Spleen (tissue), 11 donors: ENCODE data around the gene UBE4A. TPM values are rescaled to one million over a fixed set of nuclear protein-coding genes. Genes with fewer than 3 reads are reported as not detected.

ENCODE experiments used
- DNase-seq: peaks from one replicate; pipeline ENCODE4 v3.0.0-alpha.2; 2020
- H3K27ac ChIP-seq, 8 donors: fragments of 200-600 bp; sonication (generic) in 7 of 8; 1 replicate in 4 of 8; 2 replicates in 4 of 8; pipeline versions ENCODE4 v1.5.0 to v1.8.0; 2016 to 2021; ENCODE audit warnings: inconsistent platforms in 4 of 8, mild to moderate bottlenecking in 4 of 8, moderate library complexity in 1 of 8
- H3K27me3 ChIP-seq, 7 donors: fragments of 200-600 bp; sonication (generic) in 6 of 7; replicated peaks in 1 of 7; 1 replicate in 4 of 7; 2 replicates in 3 of 7; pipeline versions ENCODE4 v1.5.0 to v1.8.0; 2016 to 2021; ENCODE audit warnings: inconsistent platforms in 3 of 7, mild to moderate bottlenecking in 1 of 7
- H3K36me3 ChIP-seq, 6 donors: fragments of 200-600 bp; sonication (generic) in 5 of 6; 1 replicate in 4 of 6; 2 replicates in 2 of 6; pipeline versions ENCODE4 v1.5.0 to v1.8.0; 2016 to 2021; ENCODE audit warnings: inconsistent platforms in 2 of 6
- H3K4me1 ChIP-seq, 6 donors: fragments of 200-600 bp; sonication (generic) in 5 of 6; 1 replicate in 3 of 6; 2 replicates in 3 of 6; pipeline versions ENCODE4 v1.5.0 to v1.8.0; 2016 to 2021; ENCODE audit warnings: inconsistent platforms in 3 of 6
- H3K4me3 ChIP-seq, 8 donors: fragments of 200-600 bp; sonication (generic) in 7 of 8; 1 replicate in 4 of 8; 2 replicates in 4 of 8; pipeline versions ENCODE4 v1.5.0 to v1.8.0; 2016 to 2021; ENCODE audit warnings: inconsistent platforms in 4 of 8, mild to moderate bottlenecking in 4 of 8, moderate library complexity in 2 of 8
- H3K9me3 ChIP-seq, 8 donors: fragments of 200-600 bp; sonication (generic) in 7 of 8; 1 replicate in 4 of 8; 2 replicates in 4 of 8; pipeline versions ENCODE4 v1.5.0 to v1.8.0; 2016 to 2021; ENCODE audit warnings: inconsistent platforms in 4 of 8
- CTCF ChIP-seq, 11 experiments: fragments of 200-600 bp in 7 of 11; fragments of 450-650 bp in 4 of 11; sonication (generic) in 4 of 11; IDR thresholded peaks in 8 of 11; conservative IDR thresholded peaks in 3 of 11; 1 replicate in 7 of 11; 2 replicates in 4 of 11; pipeline versions ENCODE4 v1.4.0 to v1.8.0; 2016 to 2021; ENCODE audit warnings: antibody characterized with exemption in 11 of 11, inconsistent platforms in 4 of 11, mild to moderate bottlenecking in 1 of 11
- POLR2A ChIP-seq, 3 donors: fragments of 450-650 bp; IDR thresholded peaks; one replicate each; pipeline ENCODE4 v1.5.1; 2017; ENCODE audit warnings: antibody characterized with exemption in 3 of 3, mild to moderate bottlenecking in 1 of 3
- POLR2AphosphoS5 ChIP-seq, 3 donors: sonication (generic); formaldehyde crosslinking; IDR thresholded peaks; one replicate each; pipeline ENCODE4 v1.5.1; 2017; ENCODE audit warnings: antibody characterized with exemption in 3 of 3
- WGBS, 5 donors: extraction: QIAGEN DNeasy Blood & Tissue Kit in 3 of 5; methylation state at CpG; one replicate each; pipeline versions ENCODE4 v1.1.5 to v1.1.7; 2013 to 2018; 5-methylcytosine and 5-hydroxymethylcytosine counted together
- intact Hi-C: fragments of 100-400 bp; cut with DNase I; formaldehyde crosslinking; loops from one replicate; pipeline ENCODE4 v1.15.0; 2023; ENCODE audit warnings: low total_unique reads
- polyA plus RNA-seq, 3 donors: library from polyadenylated mRNA; stranded (reverse); fragments of 200-250 nt; gene quantifications; one replicate each; pipeline ENCODE4 v1.2.1, GENCODE V29; 2013
- total RNA-seq, 7 donors: library from RNA; depleted of rRNA in 3 of 7; stranded (reverse); fragments of >200 nt in 3 of 7; fragmentation: NEBNext Ultra II Directional in 4 of 7; extraction: Animal tissue kit (Norgen Biotek cat#: 25700) in 4 of 7; gene quantifications; one replicate each; pipeline versions ENCODE4 v1.1.0 to v1.2.1, GENCODE V29; 2016 to 2021
- donor health status: healthy with polysubstance abuse.
- donor health status: DM: no; HTN: no; CAD: no; lungs with moderate emphysema.
- donor health status: DM: no; HTN: no; CAD: no.
- donor health status: Bipolar disorder and iron deficiency.
- donor health status: healthy.
- donor health status: DM: no; HTN: no; CAD: no.
- donor health status: DM: yes; HTN: yes; CAD: no.

UBE4A gene
- total and polyA plus RNA-seq, 10 donors: 13.0 to 55.6 (median 40.7) TPM

- Histone ChIP-seq H3K27me3 (peaks cover 0 to 14% (median 0%) of the 10 kb centered on the region in 7 donors), H3K4me1 (peaks cover 0 to 27% (median 9%) of the 10 kb centered on the region in 6 donors), H3K9me3 (no peaks in the 10 kb centered on the region), H3K36me3 (no peaks in the 10 kb centered on the region), H3K27ac (peak overlapping the region in 5 of 8 donors; percentile 38 to 89 (median 78)), H3K4me3 (peak overlapping the region; percentile 25 to 67 (median 38))
- no peak for DNase-seq
- intact Hi-C loops: no loop called here
- WGBS, 5 donors: 75 to 93% (median 84%) methylated on average over 3 of the region's 3 CpGs
- TF ChIP-seq POLR2AphosphoS5 (IDR thresholded peaks at IDR 0.05) (no peak), CTCF (IDR thresholded peaks at IDR 0.05 in 8 of 11, conservative IDR thresholded peaks at IDR 0.05 in 3 of 11) (no peak), POLR2A (IDR thresholded peaks at IDR 0.05) (no peak)
Measured at GRCh38 chr11:118341261-118341660, 18.1 kb upstream of the UBE4A start.

- peak overlapping the region; percentile 30 to 89 (median 70) for H3K27ac ChIP-seq
Measured at GRCh38 chr11:118341815-118342489, 17.4 kb upstream of the UBE4A start.

GRCh38 chr11:118342503-118343161, 16.8 kb upstream of the UBE4A start, which contains the start of gene CD3D:
CD3D (minus strand) TSS chr11:118342705; CDS start chr11:118342607, 98 bp downstream.
- Histone ChIP-seq H3K9me3 (no peaks in the 10 kb centered on the region), H3K4me1 (peaks cover 0 to 36% (median 11%) of the 10 kb centered on the region in 6 donors), H3K36me3 (no peaks in the 10 kb centered on the region), H3K4me3 (peak within 1 kb of the TSS; percentile 25 to 67 (median 38)), H3K27me3 (peaks cover 0 to 14% (median 0%) of the 10 kb centered on the region in 7 donors), H3K27ac (peak within 1 kb of the TSS; percentile 43 to 89 (median 70))
- peak in 1 of 3 donors; percentile 45 for TF ChIP-seq POLR2AphosphoS5 (IDR thresholded peaks at IDR 0.05)
- no peak for TF ChIP-seq POLR2A (IDR thresholded peaks at IDR 0.05)
- 70 to 79% (median 77%) methylated on average over 13 of the region's 13 CpGs for WGBS, 5 donors
- no peak for DNase-seq
- intact Hi-C loops: no loop called here

More at GRCh38 chr11:118341815-118342489, 17.4 kb upstream of the UBE4A start:
- peaks cover 0 to 14% (median 0%) of the 10 kb centered on the region in 7 donors for H3K27me3 ChIP-seq
- DNase-seq: no peak
- intact Hi-C loops: no loop called here
- WGBS, 5 donors: 73 to 83% (median 79%) methylated on average over 5 of the region's 5 CpGs
- no peak for TF ChIP-seq CTCF (IDR thresholded peaks at IDR 0.05 in 8 of 11, conservative IDR thresholded peaks at IDR 0.05 in 3 of 11)
- no peak for TF ChIP-seq POLR2AphosphoS5 (IDR thresholded peaks at IDR 0.05)
- TF ChIP-seq POLR2A (IDR thresholded peaks at IDR 0.05): no peak
- H3K4me3 ChIP-seq: peak overlapping the region; percentile 25 to 67 (median 38)
- no peaks in the 10 kb centered on the region for H3K9me3 ChIP-seq
- H3K4me1 ChIP-seq: peaks cover 0 to 30% (median 9%) of the 10 kb centered on the region in 6 donors
- no peaks in the 10 kb centered on the region for H3K36me3 ChIP-seq

- Histone ChIP-seq H3K4me3 (peak overlapping the region in 3 of 8 donors; percentile 39 to 67 (median 40)), H3K4me1 (peaks cover 0 to 36% (median 6%) of the 10 kb centered on the region in 6 donors), H3K36me3 (no peaks in the 10 kb centered on the region), H3K9me3 (no peaks in the 10 kb centered on the region), H3K27me3 (peaks cover 0 to 14% (median 0%) of the 10 kb centered on the region in 7 donors), H3K27ac (peak overlapping the region; percentile 1 to 89 (median 66))
- DNase-seq: no peak
- intact Hi-C loops: no loop called here
- 48 to 79% (median 69%) methylated on average over 8 to 9 of the region's 9 CpGs for WGBS, 5 donors
- TF ChIP-seq POLR2A (IDR thresholded peaks at IDR 0.05) (no peak), POLR2AphosphoS5 (IDR thresholded peaks at IDR 0.05) (no peak), CTCF (IDR thresholded peaks at IDR 0.05 in 8 of 11, conservative IDR thresholded peaks at IDR 0.05 in 3 of 11) (no peak)
Measured at GRCh38 chr11:118343248-118343647, 16.2 kb upstream of the UBE4A start.
